Measurements from ENCODE around the gene SELENOT. TPM values are rescaled to one million over a fixed set of nuclear protein-coding genes. Genes with fewer than 3 reads are reported as not detected.

SELENOT gene
- polyA plus RNA-seq, 1 donor from 2014 or later: 268 TPM

- Histone ChIP-seq H3K27me3 (ENCODE audit: insufficient read depth, low read depth, low read length) (no peaks in the 10 kb centered on the region), H3K4me3 (ENCODE audit: low read length) (no peak overlapping the region), H3K36me3 (ENCODE audit: insufficient read depth, low read length) (no peaks in the 10 kb centered on the region), H3K4me2 (ENCODE audit: low read length) (no peak overlapping the region), H3K27ac (ENCODE audit: low read length) (no peak overlapping the region), H2AFZ (ENCODE audit: low read depth, low read length) (no peak overlapping the region), H3F3A (ENCODE audit: insufficient read depth, low read length, poor library complexity, severe bottlenecking) (no peaks in the 10 kb centered on the region), H4K20me1 (ENCODE audit: insufficient read depth) (no peaks in the 10 kb centered on the region), H3K79me2 (replicated peaks; ENCODE audit: insufficient read depth, low read length) (peaks cover 5% of the 10 kb centered on the region), H3K9ac (ENCODE audit: low read length) (no peak overlapping the region), H3K9me2 (ENCODE audit: insufficient read depth, low read length) (no peaks in the 10 kb centered on the region), H3K9me3 (ENCODE audit: low read length) (no peaks in the 10 kb centered on the region)
- no peak for TF ChIP-seq REST (IDR thresholded peaks at IDR 0.05; ENCODE audit: borderline replicate concordance)
- TF ChIP-seq EZH2 (IDR thresholded peaks at IDR 0.05; ENCODE audit: borderline replicate concordance, insufficient read depth, low read length, poor library complexity, severe bottlenecking): no peak
- TF ChIP-seq CTCF (IDR thresholded peaks at IDR 0.05; ENCODE audit: poor library complexity, severe bottlenecking): no peak
- TF ChIP-seq TAF1 (IDR thresholded peaks at IDR 0.05; ENCODE audit: low read depth): no peak
- TF ChIP-seq POLR2AphosphoS5 (IDR thresholded peaks at IDR 0.05): no peak
- TF ChIP-seq EP300 (conservative IDR thresholded peaks at IDR 0.05; ENCODE audit: poor library complexity, severe bottlenecking): no peak
- TF ChIP-seq MXI1 (conservative IDR thresholded peaks at IDR 0.05; ENCODE audit: poor library complexity, severe bottlenecking): no peak
- no peak for TF ChIP-seq SMC3 (conservative IDR thresholded peaks at IDR 0.05; ENCODE audit: poor library complexity)
- TF ChIP-seq RAD21 (conservative IDR thresholded peaks at IDR 0.05): no peak
Measured at GRCh38 chr3:150623945-150624344, 20.8 kb downstream of the SELENOT start.

GRCh38 chr3:150626148-150626930 lies 23.2 kb downstream of the SELENOT start:
- no peaks in the 10 kb centered on the region for H3K36me3 ChIP-seq (ENCODE audit: insufficient read depth, low read length)
- no peak overlapping the region for H2AFZ ChIP-seq (ENCODE audit: low read depth, low read length)
- no peaks in the 10 kb centered on the region for H3K27me3 ChIP-seq (ENCODE audit: insufficient read depth, low read depth, low read length)
- H3K27ac ChIP-seq (ENCODE audit: low read length): no peak overlapping the region
- H3K9me2 ChIP-seq (ENCODE audit: insufficient read depth, low read length): no peaks in the 10 kb centered on the region
- no peaks in the 10 kb centered on the region for H3K9me3 ChIP-seq (ENCODE audit: low read length)
- no peak for TF ChIP-seq EZH2 (IDR thresholded peaks at IDR 0.05; ENCODE audit: borderline replicate concordance, insufficient read depth, low read length, poor library complexity, severe bottlenecking)
- TF ChIP-seq TAF1 (IDR thresholded peaks at IDR 0.05; ENCODE audit: low read depth): no peak
- no peak for TF ChIP-seq MXI1 (conservative IDR thresholded peaks at IDR 0.05; ENCODE audit: poor library complexity, severe bottlenecking)
- no peak for TF ChIP-seq REST (IDR thresholded peaks at IDR 0.05; ENCODE audit: borderline replicate concordance)
- TF ChIP-seq RAD21 (conservative IDR thresholded peaks at IDR 0.05): no peak
- TF ChIP-seq SMC3 (conservative IDR thresholded peaks at IDR 0.05; ENCODE audit: poor library complexity): no peak
- TF ChIP-seq POLR2AphosphoS5 (IDR thresholded peaks at IDR 0.05): no peak
- no peak for TF ChIP-seq CTCF (IDR thresholded peaks at IDR 0.05; ENCODE audit: poor library complexity, severe bottlenecking)
- TF ChIP-seq EP300 (conservative IDR thresholded peaks at IDR 0.05; ENCODE audit: poor library complexity, severe bottlenecking): no peak
- peaks cover 5% of the 10 kb centered on the region for H3K79me2 ChIP-seq (replicated peaks; ENCODE audit: insufficient read depth, low read length)
- no peak overlapping the region for H3K9ac ChIP-seq (ENCODE audit: low read length)
- no peak overlapping the region for H3K4me3 ChIP-seq (ENCODE audit: low read length)
- no peaks in the 10 kb centered on the region for H4K20me1 ChIP-seq (ENCODE audit: insufficient read depth)
- no peak overlapping the region for H3K4me2 ChIP-seq (ENCODE audit: low read length)
- H3F3A ChIP-seq (ENCODE audit: insufficient read depth, low read length, poor library complexity, severe bottlenecking): no peaks in the 10 kb centered on the region

All from neural cell (in vitro differentiated cells).